GM18511 (cell line): Measurements from ENCODE around the gene IRF8.
A peak's percentile ranks its signal among the peaks of the same experiment; 100 is the strongest.
"Not testable (repeated sequence)": the region's sequence is repeated elsewhere in the genome, so short reads cannot be mapped to it uniquely, and the experiment has no call there.

Source experiments
- ATAC-seq: cut with Tn5 transposase; IDR thresholded peaks from one replicate; pipeline ENCODE4 v1.9.1; 2021; ENCODE audit warnings: mild to moderate bottlenecking, moderate library complexity; ENCODE audit not compliant: unreplicated experiment

The IRF8 gene, protein sequence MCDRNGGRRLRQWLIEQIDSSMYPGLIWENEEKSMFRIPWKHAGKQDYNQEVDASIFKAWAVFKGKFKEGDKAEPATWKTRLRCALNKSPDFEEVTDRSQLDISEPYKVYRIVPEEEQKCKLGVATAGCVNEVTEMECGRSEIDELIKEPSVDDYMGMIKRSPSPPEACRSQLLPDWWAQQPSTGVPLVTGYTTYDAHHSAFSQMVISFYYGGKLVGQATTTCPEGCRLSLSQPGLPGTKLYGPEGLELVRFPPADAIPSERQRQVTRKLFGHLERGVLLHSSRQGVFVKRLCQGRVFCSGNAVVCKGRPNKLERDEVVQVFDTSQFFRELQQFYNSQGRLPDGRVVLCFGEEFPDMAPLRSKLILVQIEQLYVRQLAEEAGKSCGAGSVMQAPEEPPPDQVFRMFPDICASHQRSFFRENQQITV

GRCh38 chr16:85898521-85899442, at the start of gene IRF8:
Gene IRF8 (plus strand): TSS chr16:85899162. CDS start chr16:85903016, 3,854 bp downstream.
- peak; percentile 53 for ATAC-seq

GRCh38 chr16:85849388-85849787, 49.6 kb upstream of the IRF8 start:
- no peak for ATAC-seq

DNA sequence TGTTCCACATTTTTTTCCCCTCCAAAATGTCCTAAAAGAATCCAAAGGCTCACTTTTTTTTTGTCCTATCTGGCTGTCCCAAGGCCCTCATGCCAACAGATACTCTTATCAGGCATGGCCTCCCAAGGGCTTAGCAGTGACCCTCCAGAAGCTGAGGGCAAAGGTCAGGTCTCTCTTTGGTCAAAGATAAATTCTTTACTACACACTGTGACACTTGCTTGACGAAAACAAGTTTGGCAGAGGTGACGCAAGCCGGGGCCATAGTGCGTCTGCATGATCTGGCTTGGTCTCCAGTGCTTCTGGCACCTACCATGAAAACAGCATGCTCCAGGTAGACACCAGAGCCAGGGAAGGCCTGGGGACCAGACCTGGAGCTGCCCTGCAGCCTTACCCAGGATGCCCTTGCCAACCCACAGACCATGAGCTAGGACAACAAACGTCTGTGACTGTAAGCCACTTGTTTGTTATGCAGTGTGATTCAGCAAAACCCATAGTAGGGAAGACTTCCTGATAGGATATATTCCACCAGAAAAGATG, 48.5 kb upstream of the IRF8 start:
- no peak for ATAC-seq

DNA sequence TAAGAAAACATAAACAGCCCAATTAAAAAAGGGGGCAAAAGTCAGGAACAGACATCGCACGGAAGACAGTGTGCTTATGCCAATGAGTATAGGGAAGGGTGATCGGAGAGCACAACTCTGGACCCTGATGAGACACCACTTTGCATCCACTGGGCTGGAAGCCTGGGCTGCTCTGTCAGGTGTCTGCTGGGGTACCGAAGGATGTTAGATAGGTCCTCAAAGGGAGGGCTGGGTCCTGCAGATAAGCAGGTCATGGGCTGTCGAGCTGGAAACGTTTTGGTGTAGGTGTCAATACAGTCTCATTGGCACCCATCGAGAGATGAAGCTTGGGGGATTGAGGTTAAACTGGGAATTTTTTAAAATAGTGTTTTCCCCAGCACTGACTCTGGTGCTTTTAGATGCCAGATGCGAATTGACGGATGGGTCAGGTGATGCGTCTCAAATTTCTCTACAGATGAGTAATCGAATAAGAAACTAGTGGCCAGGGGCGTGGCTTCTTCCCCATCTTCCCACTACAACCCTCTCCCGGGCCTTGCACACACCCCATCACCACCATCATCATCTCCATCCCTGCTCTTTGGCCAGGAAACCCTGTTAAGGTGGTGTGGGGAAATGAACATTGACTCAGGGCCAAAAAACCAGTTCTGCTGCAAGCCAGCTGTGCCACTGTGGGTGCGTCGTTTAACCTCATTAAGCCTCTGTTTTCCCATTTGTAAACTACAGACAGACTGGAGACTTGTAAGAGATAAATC, 47.8 kb upstream of the IRF8 start:
- ATAC-seq = no peak

- ATAC-seq = no peak
Measured at GRCh38 chr16:85853547-85854545, 45.1 kb upstream of the IRF8 start.

GRCh38 chr16:85854935-85855334, 44.0 kb upstream of the IRF8 start:
- no peak for ATAC-seq

- no peak for ATAC-seq
Measured at GRCh38 chr16:85856079-85856478, 42.9 kb upstream of the IRF8 start.

DNA sequence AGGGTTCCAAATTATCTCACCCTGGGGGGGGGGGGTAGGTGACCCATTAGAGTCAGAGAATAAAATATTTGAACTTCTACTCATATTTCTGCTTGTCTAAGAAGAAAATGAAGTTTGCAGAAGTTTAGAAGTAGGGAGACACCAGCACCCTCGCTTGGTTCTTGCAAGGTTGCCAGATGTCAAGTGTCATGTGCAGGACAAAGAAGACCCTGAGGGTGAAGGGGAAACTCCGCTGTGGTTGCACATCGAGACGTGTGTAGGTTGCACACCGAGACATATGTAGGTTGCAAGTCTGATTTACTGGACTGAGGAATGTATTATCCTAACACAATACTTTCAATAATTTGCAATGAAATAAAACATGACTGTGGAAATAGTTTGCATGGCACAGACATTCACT, 42.4 kb upstream of the IRF8 start:
- ATAC-seq = no peak

GRCh38 chr16:85857406-85857805, 41.6 kb upstream of the IRF8 start:
- no peak for ATAC-seq

- not testable (repeated sequence) for ATAC-seq
Measured at GRCh38 chr16:85858571-85858970, 40.4 kb upstream of the IRF8 start.

- ATAC-seq = no peak
Measured at GRCh38 chr16:85858984-85859817, 39.8 kb upstream of the IRF8 start.

DNA sequence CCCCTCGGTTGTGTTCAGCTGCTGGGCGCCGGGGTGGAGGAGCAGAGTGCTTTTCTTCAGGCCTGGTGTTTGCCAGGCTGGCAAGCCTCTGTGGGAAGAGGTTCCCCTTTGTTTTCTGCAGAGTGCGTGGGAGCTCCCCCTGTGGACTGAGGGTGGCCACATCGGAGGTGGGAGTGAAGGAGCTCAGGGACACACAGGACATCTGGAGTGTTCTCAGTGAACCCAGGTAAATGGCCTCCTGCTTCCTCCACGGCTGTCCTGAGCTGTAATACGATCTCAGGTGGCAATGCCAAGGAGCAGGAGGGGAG, 39.2 kb upstream of the IRF8 start:
- no peak for ATAC-seq

GRCh38 chr16:85860413-85861094, 38.4 kb upstream of the IRF8 start:
- ATAC-seq = no peak

- no peak for ATAC-seq
Measured at GRCh38 chr16:85861095-85861825, 37.7 kb upstream of the IRF8 start.

DNA sequence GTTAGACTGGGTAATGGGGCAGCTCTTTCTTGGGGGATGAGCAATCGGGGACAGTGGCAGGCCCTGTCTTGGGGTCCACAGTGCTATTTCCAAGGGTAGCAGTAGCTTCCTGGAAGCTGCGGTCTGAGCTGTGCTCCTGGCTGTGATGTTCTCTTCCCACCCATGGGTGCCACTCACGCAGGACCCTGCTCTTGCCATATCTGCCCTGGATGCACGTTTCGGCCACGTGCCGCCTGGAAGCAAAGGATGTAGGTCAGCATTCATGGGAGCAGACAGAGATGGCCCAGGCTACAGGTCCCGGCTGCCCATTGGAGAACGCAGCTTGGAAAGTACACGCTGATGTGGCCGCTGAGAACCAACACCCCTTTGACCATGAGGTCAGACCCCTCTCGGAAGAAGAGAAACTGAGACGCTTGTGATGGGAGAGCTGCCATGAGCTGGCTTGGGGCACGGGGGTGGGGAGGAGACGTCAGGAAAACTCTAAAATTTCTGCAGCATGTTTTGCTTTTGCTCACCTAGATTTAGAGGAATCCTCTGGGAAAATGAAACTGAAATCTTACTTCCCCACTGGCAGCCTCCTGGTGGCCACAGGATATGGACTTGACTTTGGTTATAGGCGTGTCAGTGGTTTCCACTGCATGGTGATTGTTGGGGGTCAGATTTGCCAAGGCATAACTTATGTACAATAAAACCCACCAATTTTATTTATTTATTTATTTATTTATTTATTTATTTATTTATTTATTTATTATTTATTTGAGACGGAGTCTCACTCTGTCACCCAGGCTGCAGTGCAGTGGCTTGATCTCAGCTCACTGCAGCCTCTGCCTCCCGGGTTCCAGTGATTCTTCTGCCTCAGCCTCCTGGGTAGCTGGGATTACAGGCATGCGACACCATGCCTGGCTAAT, 36.2 kb upstream of the IRF8 start:
- no peak for ATAC-seq

GRCh38 chr16:85863384-85863774, 35.6 kb upstream of the IRF8 start:
- ATAC-seq = no peak

- ATAC-seq = no peak
Measured at GRCh38 chr16:85864965-85865364, 34.0 kb upstream of the IRF8 start.
